Measurements from ENCODE around the gene LRP2. TPM values are rescaled to one million over a fixed set of nuclear protein-coding genes. Genes with fewer than 3 reads are reported as not detected.

Gene LRP2
- total and polyA plus RNA-seq, 2 donors (not counting 1 experiment from before 2014, with no cell fraction given) = under 0.01 TPM; not detected in 1

DNA sequence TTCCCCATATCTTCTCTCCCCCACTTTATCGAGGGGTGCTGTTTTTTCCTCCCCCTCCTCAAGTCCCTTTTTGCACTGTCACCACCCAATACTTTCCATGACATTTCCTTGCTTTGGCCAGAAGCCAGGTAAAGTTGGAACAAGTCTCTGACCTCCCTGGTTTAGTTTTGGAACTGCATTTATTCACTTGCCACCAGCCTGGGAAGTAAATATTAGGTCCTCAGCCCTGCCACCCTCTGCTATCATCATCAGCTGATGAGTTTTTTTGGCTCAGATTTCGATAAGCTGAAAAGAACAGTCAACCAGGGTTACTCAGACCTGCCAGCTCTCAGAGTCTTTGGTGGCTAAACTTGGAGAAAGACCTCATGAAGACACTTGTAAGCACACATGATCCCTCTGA is 246.0 kb downstream of the LRP2 start:
- H3K4me3 ChIP-seq (replicated peaks in 1 of 4; ENCODE audit: control extremely low read depth in 1 of 4, insufficient read depth in 1 of 4, low read depth in 3 of 4, low read length in 4 of 4) = no peak overlapping the region
- no peaks in the 10 kb centered on the region for H3K9me3 ChIP-seq (ENCODE audit: control insufficient read depth, insufficient read depth, low read depth, low read length)
- no peak overlapping the region for H2AFZ ChIP-seq (ENCODE audit: low read length)
- no peak for TF ChIP-seq EZH2 (IDR thresholded peaks at IDR 0.05; ENCODE audit: low read length, missing control alignments)
- TF ChIP-seq, protein P1, sequence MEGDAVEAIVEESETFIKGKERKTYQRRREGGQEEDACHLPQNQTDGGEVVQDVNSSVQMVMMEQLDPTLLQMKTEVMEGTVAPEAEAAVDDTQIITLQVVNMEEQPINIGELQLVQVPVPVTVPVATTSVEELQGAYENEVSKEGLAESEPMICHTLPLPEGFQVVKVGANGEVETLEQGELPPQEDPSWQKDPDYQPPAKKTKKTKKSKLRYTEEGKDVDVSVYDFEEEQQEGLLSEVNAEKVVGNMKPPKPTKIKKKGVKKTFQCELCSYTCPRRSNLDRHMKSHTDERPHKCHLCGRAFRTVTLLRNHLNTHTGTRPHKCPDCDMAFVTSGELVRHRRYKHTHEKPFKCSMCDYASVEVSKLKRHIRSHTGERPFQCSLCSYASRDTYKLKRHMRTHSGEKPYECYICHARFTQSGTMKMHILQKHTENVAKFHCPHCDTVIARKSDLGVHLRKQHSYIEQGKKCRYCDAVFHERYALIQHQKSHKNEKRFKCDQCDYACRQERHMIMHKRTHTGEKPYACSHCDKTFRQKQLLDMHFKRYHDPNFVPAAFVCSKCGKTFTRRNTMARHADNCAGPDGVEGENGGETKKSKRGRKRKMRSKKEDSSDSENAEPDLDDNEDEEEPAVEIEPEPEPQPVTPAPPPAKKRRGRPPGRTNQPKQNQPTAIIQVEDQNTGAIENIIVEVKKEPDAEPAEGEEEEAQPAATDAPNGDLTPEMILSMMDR (conservative IDR thresholded peaks at IDR 0.05 in 1 of 2, IDR thresholded peaks at IDR 0.05 in 1 of 2; ENCODE audit: low read depth in 1 of 2, low read length in 2 of 2) = no peak
- H3K27me3 ChIP-seq (ENCODE audit: control insufficient read depth, insufficient read depth, low read length) = no peaks in the 10 kb centered on the region
- no peak overlapping the region for H3K4me2 ChIP-seq (ENCODE audit: extremely low read depth, insufficient read depth, low read length)
- no peak overlapping the region for H3K27ac ChIP-seq (ENCODE audit: insufficient read depth, low read length)
- no peaks in the 10 kb centered on the region for H3K79me2 ChIP-seq (ENCODE audit: control insufficient read depth, insufficient read depth, low read length)
- no peak overlapping the region for H3K9ac ChIP-seq (ENCODE audit: insufficient read depth, low read length)
- H3K4me1 ChIP-seq (ENCODE audit: control insufficient read depth, extremely low read depth, insufficient read depth, low read length) = no peaks in the 10 kb centered on the region
- H3K36me3 ChIP-seq (ENCODE audit: control insufficient read depth, insufficient read depth, low read length) = no peaks in the 10 kb centered on the region
- DNase-seq (ENCODE audit: low read depth in 2 of 2) = no peak
- H4K20me1 ChIP-seq (ENCODE audit: control insufficient read depth, extremely low read depth, insufficient read depth, low read length) = no peaks in the 10 kb centered on the region

DNA sequence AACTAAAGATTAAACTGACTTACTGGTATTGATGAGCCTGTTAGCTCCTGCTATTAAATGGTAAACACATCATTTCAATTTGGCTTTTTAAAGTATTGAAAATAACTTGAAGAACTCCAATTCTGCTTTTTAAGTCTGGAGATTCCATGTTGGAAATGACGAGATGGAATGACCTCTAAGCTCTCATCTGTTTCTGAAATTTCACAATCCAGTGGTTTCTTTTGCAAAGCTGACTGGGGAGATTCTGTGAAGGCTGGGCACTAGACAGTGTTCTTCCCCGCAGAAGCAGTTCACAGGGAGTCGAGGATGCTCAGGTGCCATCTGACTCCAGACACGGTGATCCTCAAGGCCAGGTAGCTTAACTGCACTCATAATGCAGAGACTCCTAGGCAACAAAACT is 248.3 kb downstream of the LRP2 start:
- no peak overlapping the region for H3K4me3 ChIP-seq (replicated peaks in 1 of 4; ENCODE audit: control extremely low read depth in 1 of 4, insufficient read depth in 1 of 4, low read depth in 3 of 4, low read length in 4 of 4)
- TF ChIP-seq, protein P1 (conservative IDR thresholded peaks at IDR 0.05 in 1 of 2, IDR thresholded peaks at IDR 0.05 in 1 of 2; ENCODE audit: low read depth in 1 of 2, low read length in 2 of 2) = no peak
- no peak for TF ChIP-seq EZH2 (IDR thresholded peaks at IDR 0.05; ENCODE audit: low read length, missing control alignments)

DNA sequence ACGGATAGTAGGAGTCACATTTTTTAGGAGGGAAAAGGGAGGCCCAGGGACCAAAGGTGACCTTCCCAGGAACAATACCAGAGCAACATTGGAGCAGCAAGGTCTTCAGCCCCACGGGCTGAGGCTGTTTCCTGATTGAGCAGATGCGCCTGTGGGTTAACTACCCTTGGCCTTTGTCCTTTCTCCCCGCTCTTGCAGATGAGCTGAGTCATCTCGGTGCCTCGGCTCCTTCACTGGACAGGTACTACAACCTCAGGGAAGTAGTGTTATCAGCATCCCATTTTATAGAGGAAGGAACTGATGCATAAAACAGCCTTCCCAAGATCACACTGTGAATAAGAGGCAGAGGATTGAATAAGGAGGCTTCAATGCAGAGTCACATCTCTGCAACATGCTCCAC is 249.5 kb downstream of the LRP2 start:
- H2AFZ ChIP-seq (ENCODE audit: low read length) = no peak overlapping the region
- H3K36me3 ChIP-seq (ENCODE audit: control insufficient read depth, insufficient read depth, low read length) = no peaks in the 10 kb centered on the region
- no peaks in the 10 kb centered on the region for H3K9me3 ChIP-seq (ENCODE audit: control insufficient read depth, insufficient read depth, low read depth, low read length)
- H3K79me2 ChIP-seq (ENCODE audit: control insufficient read depth, insufficient read depth, low read length) = no peaks in the 10 kb centered on the region
- no peaks in the 10 kb centered on the region for H4K20me1 ChIP-seq (ENCODE audit: control insufficient read depth, extremely low read depth, insufficient read depth, low read length)
- H3K4me2 ChIP-seq (ENCODE audit: extremely low read depth, insufficient read depth, low read length) = no peak overlapping the region
- no peaks in the 10 kb centered on the region for H3K4me1 ChIP-seq (ENCODE audit: control insufficient read depth, extremely low read depth, insufficient read depth, low read length)
- no peaks in the 10 kb centered on the region for H3K27me3 ChIP-seq (ENCODE audit: control insufficient read depth, insufficient read depth, low read length)
- DNase-seq (ENCODE audit: low read depth in 2 of 2) = no peak
- H3K27ac ChIP-seq (ENCODE audit: insufficient read depth, low read length) = no peak overlapping the region
- no peak overlapping the region for H3K4me3 ChIP-seq (replicated peaks in 1 of 4; ENCODE audit: control extremely low read depth in 1 of 4, insufficient read depth in 1 of 4, low read depth in 3 of 4, low read length in 4 of 4)
- H3K9ac ChIP-seq (ENCODE audit: insufficient read depth, low read length) = no peak overlapping the region
- TF ChIP-seq, protein P1 (conservative IDR thresholded peaks at IDR 0.05 in 1 of 2, IDR thresholded peaks at IDR 0.05 in 1 of 2; ENCODE audit: low read depth in 1 of 2, low read length in 2 of 2) = no peak
- TF ChIP-seq EZH2 (IDR thresholded peaks at IDR 0.05; ENCODE audit: low read length, missing control alignments) = no peak

More for the DNA sequence above, 248.3 kb downstream of the LRP2 start:
- Histone ChIP-seq H3K9ac (ENCODE audit: insufficient read depth, low read length) (no peak overlapping the region), H3K4me1 (ENCODE audit: control insufficient read depth, extremely low read depth, insufficient read depth, low read length) (no peaks in the 10 kb centered on the region), H3K36me3 (ENCODE audit: control insufficient read depth, insufficient read depth, low read length) (no peaks in the 10 kb centered on the region), H4K20me1 (ENCODE audit: control insufficient read depth, extremely low read depth, insufficient read depth, low read length) (no peaks in the 10 kb centered on the region), H3K9me3 (ENCODE audit: control insufficient read depth, insufficient read depth, low read depth, low read length) (no peaks in the 10 kb centered on the region), H3K27me3 (ENCODE audit: control insufficient read depth, insufficient read depth, low read length) (no peaks in the 10 kb centered on the region), H3K79me2 (ENCODE audit: control insufficient read depth, insufficient read depth, low read length) (no peaks in the 10 kb centered on the region), H3K4me2 (ENCODE audit: extremely low read depth, insufficient read depth, low read length) (no peak overlapping the region), H3K27ac (ENCODE audit: insufficient read depth, low read length) (no peak overlapping the region), H2AFZ (ENCODE audit: low read length) (no peak overlapping the region)
- DNase-seq (ENCODE audit: low read depth in 2 of 2) = no peak
